NCI-H526 treated with DMSO at 0.1 percent for 48 hours (cell line): ENCODE results near the gene LIAS.
"Not testable (repeated sequence)": the region's sequence is repeated elsewhere in the genome, so short reads cannot be mapped to it uniquely, and the experiment has no call there.

ENCODE experiments used
- DNase-seq: peaks from one replicate; lab custom pipeline; 2025; lab: John Stamatoyannopoulos, UW

LIAS gene

GRCh38 chr4:39452860-39453587, 5.8 kb upstream of the LIAS start:
- no peak for DNase-seq

GRCh38 chr4:39453738-39454137, 5.1 kb upstream of the LIAS start:
- no peak for DNase-seq

GRCh38 chr4:39455486-39455885, 3.4 kb upstream of the LIAS start:
- DNase-seq = no peak

DNA sequence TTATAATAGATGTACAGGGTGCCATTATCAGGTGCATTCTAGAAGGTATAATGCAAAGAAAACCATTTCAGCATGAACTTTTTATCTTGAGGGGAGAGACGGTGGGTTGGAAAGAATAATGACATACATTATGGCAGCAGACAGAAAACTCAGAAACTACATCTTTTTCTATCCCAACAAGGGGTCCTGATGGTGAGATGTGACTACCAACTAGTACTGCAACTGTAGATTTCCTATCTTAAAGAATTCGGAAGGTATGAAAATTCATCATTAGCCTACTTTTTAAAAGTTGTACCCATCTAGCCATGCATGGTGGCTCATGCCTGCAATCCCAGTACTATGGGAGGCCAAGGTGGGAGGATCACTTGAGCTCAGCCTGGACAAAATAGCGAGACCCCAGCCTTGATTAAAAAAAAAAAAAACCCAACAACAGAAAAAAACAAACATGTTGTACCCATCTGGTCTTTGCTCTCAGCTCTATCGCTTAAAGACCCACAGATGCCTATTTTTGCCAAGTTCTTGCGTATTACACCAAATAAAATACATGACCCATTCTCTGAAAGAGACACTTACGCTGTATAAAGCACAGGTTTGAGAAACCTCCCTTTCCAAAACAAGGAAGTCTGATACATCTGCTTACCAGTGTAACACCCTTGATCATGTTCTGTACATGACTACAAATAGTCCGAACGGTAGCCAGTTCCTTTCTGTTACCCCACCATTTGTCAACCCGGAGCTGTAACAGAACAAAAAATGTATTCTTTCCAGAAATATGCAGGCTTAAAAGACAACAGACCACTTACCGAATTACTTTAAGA, 1.7 kb upstream of the LIAS start:
- DNase-seq = no peak

DNA sequence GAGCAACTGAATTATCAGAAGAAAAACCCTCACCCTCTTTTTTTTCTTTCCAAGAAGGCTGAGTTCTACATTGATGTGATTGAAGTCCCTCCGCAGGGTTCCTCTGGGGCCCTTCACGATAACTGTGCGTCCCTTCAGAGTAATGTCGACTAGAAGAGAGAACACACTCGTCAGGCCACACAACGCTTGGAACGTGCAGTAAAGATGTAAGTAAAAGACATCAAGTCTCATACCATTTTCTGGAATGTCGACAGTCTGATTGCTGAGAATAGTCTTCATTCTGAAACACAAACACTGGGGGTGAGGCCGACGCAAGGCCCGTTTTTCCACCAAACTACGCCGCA, 723 bp upstream of the LIAS start:
- not testable (repeated sequence) for DNase-seq

DNA sequence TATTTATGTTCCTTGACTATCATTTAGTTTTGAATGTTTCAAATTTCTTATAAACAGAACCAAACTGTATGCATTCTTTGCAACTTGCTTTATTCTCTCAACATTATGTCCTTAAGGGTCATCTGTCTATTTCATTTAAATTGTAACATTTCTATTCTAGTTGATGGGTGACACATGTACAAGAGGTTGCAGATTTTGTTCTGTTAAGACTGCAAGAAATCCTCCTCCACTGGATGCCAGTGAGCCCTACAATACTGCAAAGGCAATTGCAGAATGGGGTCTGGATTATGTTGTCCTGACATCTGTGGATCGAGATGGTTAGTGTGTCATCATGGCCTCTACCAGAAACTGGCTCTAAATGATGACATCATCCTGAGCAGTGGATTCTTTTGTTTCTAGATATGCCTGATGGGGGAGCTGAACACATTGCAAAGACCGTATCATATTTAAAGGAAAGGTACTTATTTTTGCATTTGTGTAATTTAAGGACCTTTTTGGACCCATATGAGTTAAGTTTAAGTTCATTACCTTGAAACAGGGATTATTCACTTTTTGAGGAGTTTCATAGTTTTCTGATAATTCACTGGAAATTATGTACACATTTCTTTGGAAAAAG, 6.1 kb downstream of the LIAS start:
- no peak for DNase-seq

DNA sequence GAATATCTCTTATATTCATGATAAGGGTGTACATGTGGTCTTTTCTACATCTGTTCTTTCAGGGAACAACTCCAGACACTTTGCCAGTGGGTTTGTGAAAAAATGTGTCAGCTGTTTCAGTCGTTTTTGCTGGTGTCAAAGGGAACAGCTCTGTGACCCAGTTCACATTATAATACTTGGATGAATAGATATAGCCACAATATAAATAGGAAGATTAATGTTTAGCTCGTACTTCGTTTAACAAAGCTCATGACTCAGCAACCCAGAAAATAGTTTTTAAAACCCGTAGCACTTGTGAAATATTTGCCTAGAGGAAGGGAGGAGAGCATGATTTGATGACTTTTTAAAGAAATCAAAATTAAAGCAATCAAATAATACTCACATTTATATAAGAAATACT, 7.9 kb downstream of the LIAS start:
- DNase-seq = no peak

DNA sequence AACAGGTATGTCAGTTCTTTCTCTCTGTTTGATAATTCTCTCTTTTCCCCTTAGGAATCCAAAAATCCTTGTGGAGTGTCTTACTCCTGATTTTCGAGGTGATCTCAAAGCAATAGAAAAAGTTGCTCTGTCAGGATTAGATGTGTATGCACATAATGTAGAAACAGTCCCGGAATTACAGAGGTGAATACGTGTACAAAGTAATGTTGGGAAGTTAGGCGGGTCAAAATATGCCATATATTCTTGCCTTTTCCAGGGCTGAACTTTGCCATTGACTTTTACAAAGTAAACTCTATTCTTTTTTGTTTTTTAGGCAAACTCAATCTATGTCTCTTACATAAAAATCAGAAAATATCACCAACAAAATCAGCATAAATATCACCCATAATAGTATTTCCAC, 8.6 kb downstream of the LIAS start:
- no peak for DNase-seq

DNA sequence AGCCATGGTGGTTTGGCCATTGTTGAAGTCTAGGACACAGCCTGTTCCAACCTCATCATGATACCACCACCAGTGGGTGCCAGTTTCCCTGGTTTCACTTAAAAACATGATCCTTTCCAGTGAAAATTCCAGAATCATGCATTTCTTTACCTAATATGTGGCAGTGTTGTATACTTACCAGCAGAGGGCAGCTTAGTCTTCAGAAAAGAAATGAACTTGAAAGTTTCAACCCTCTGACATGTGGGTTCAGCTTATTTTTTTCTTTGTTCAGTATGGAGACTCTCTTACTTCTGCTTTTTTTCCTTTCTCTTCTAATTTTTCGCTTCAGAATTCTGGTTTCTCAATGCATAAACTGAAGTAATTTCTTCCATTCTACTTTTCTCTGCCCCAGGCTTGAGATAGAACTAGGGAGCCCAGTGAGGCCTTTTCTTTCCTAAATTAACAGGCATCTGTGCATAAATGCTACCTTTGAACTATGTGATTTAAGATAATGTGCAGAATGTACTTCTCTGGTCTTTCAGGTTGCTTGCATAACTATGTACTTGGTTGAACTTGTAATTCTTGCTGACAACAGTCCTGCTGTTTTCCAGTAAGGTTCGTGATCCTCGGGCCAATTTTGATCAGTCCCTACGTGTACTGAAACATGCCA, 10.7 kb downstream of the LIAS start:
- peak; percentile 73 for DNase-seq

GRCh38 chr4:39470402-39470801, 11.5 kb downstream of the LIAS start:
- DNase-seq = no peak

GRCh38 chr4:39472396-39472795, 13.5 kb downstream of the LIAS start:
- DNase-seq = no peak

GRCh38 chr4:39476187-39476895, 17.5 kb downstream of the LIAS start:
- no peak for DNase-seq

- DNase-seq = no peak
These were observed 21.4 kb downstream of the LIAS start for GRCh38 chr4:39480251-39480650.

DNA sequence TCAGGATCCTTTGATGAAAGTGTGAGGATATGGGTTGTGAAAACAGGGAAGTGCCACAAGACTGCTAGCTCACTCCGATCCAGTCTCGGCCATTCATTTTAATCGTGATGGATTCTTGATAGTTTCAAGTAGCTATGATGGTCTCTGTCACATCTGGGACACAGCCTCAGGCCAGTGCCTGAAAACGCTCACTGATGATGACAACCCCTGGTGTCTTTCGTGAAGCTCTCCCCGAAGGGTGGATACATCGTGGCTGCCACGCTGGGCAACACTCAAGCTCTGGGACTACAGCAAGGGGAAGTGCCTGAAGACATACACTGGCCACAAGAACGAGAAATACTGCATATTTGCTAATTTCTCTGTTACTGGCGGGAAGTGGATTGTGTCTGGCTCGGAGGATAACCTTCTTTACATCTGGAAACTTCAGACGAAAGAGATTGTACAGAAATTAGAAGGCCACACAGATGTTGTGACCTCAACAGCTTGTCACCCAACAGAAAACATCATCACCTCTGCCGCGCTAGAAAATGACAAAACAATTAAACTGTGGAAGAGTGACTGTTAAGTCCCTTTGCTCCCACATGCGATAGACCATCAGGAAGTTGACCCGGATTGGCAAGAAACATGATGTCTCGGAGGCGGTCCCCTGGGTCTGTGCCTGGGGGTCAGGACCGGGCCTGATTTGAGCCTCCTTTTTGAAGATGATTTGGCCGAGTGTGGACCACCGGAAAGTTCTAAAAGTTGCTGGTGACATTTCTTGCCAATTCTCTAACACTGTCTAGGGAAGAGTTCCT, 22.2 kb downstream of the LIAS start:
- no peak for DNase-seq

DNA sequence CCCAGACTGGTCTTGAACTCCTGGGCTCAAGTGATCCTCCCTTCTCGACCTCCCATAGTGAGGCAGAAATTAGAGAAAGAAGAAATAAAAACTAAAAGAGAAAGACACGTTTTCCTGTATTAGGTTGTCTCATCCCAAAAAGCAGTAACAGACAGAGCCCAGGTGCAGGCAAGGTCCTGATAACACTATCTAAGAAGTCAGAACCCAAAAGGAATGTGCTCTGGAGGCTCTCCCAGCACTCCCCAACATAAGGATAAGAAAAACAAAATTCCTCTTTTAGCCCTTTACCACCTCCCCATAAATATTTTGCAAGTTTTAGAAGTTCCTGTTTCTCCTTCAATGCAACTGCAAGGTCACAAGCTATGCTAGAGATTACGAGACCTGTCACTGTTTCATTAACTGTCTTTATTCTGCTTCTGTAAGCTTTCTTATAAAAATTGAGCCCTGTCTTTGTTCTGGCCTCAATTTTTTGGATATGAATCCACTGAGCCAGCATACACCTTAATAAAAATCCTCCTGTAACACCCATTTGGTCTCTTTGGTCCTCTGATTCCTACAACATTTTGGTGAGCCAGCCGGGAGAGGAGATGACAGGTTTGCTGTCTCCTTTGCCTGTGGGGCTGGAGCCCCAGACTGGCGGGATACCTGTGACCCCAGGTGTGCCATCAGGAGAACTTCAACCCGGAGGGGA, 25.9 kb downstream of the LIAS start:
- no peak for DNase-seq

GRCh38 chr4:39486221-39486804, 27.5 kb downstream of the LIAS start:
- no peak for DNase-seq

DNA sequence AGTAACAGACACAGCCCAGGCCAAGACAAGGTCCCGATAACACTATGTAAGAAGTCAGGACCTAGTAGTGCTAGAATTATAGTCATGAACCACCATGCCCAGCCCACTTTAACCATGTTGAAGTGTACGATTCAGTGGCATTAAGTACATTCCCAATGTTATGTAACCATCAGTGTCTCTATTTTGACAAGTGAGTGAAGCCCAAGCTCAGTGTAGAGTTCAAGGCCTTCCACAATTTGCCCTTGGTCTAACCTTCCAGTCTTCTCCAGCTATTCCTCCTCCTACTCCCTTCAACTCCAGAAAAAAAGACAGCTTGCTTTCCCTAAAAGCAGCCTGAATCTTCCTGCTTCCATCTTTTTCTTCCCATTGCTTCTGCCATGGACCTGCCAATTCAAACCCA, 31.5 kb downstream of the LIAS start:
- DNase-seq = no peak

- DNase-seq = no peak
These were observed 35.5 kb downstream of the LIAS start for GRCh38 chr4:39494354-39494753.

DNA sequence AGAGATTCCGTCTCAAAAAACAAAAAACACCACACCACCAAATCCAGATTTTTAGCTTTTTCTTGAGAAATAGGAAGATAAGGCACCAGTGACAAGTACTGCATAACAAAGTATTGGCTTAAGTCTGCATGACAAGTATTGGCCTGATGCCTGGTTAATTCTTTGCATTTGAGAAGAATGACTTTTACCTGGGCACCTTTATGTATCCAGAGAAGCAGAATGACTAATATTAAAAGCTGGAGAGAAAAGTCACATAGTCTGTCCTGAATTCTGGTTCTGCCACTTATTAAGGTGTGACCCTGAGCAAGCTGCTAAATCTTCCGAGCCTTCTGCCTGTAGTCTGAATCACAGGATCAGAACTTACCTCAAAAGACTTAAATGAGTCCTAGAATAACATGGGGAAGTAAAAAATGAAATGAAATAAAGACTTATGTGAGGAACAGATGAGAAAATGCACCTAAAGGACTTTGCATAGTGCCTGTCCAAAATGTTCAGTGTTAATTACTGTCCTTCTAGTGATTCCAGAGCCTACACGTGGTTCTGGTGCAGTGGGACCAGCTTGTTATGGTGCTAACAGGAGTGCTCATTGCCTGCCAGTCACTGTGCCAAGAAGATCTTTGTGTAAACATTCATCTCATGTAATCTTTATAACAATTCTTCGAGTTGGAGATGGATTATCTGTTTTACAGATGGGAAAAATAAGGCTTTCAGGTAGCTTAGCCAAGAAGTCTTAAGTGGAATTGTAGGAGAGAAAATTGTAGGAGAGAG, 36.8 kb downstream of the LIAS start:
- DNase-seq = no peak
